HEK293 (cell line): ENCODE data around the gene ALOX15B.

Experiments
- CTCF ChIA-PET: fragments of 350-600 bp; formaldehyde crosslinking; extraction: SDS; loops from one replicate; lab custom pipeline; 2021; ENCODE audit warnings: antibody characterized with exemption; lab: Yijun Ruan, JAX
- POLR2A ChIA-PET: fragments of 300-600 bp; formaldehyde crosslinking; extraction: SDS; loops from one replicate; lab custom pipeline; 2020; ENCODE audit warnings: antibody characterized with exemption, inconsistent platforms; lab: Yijun Ruan, JAX
- H3K27ac ChIP-seq: fragments of 200-500 bp; sonication (Bioruptor generic); 2 replicates; pipeline ENCODE4 v1.5.1; 2014; ENCODE audit warnings: low read depth, low read length, control low read depth, inconsistent platforms; ENCODE audit errors: extremely low read depth
- H3K36me3 ChIP-seq, 2 experiments: fragments of 200-500 bp in 1 of 2; sonication (Bioruptor generic) in 1 of 2; 1 replicate in 1 of 2; 2 replicates in 1 of 2; pipeline ENCODE4 v1.5.1; 2014 to 2017; ENCODE audit warnings: inconsistent platforms in 2 of 2, low read length in 2 of 2; ENCODE audit not compliant: control insufficient read depth in 2 of 2, insufficient read depth in 1 of 2
- H3K4me1 ChIP-seq: fragments of 200-500 bp; sonication (Bioruptor generic); 2 replicates; pipeline ENCODE4 v1.5.1; 2014; ENCODE audit warnings: mild to moderate bottlenecking, low read length, inconsistent platforms; ENCODE audit not compliant: control insufficient read depth, insufficient read depth
- H3K4me3 ChIP-seq: 2 replicates; pipeline ENCODE4 v1.5.1; 2011; ENCODE audit warnings: low read depth, mild to moderate bottlenecking, control low read depth, low read length, moderate library complexity
- H3K9me3 ChIP-seq: fragments of 200-500 bp; sonication (Bioruptor generic); 2 replicates; pipeline ENCODE4 v1.5.1; 2014; ENCODE audit warnings: low read depth, low read length, inconsistent platforms; ENCODE audit not compliant: control insufficient read depth, insufficient read depth
- BCL11B ChIP-seq: fragments of 450-650 bp; formaldehyde crosslinking; IDR thresholded peaks from 2 replicates; pipeline ENCODE4 v1.5.1; 2016; ENCODE audit warnings: low read depth, missing biosample characterization, missing genetic modification characterization
- HOXD13 ChIP-seq: sonication (generic); formaldehyde crosslinking; IDR thresholded peaks from 2 replicates; pipeline ENCODE4 v1.8.0; 2022; ENCODE audit warnings: missing genetic modification reagents, borderline replicate concordance
- KLF16 ChIP-seq: fragments of 450-650 bp; formaldehyde crosslinking; IDR thresholded peaks from 2 replicates; pipeline ENCODE4 v1.5.1; 2017; ENCODE audit warnings: missing biosample characterization, missing genetic modification characterization
- KLF8 ChIP-seq: fragments of 450-650 bp; formaldehyde crosslinking; IDR thresholded peaks from 2 replicates; pipeline ENCODE4 v1.5.1; 2016; ENCODE audit warnings: missing biosample characterization, missing genetic modification characterization
- KLF9 ChIP-seq: fragments of 450-650 bp; formaldehyde crosslinking; IDR thresholded peaks from 2 replicates; pipeline ENCODE4 v1.5.1; 2016; ENCODE audit warnings: missing biosample characterization, missing genetic modification characterization, low read depth
- REPIN1 ChIP-seq: fragments of 450-650 bp; formaldehyde crosslinking; IDR thresholded peaks from 2 replicates; pipeline ENCODE4 v1.5.1; 2017; ENCODE audit warnings: missing biosample characterization, missing genetic modification characterization, low read depth
- SETDB1 ChIP-seq: IDR thresholded peaks from one replicate; pipeline ENCODE4 v1.6.1; 2017; ENCODE audit warnings: mild to moderate bottlenecking, low read length, moderate library complexity, mixed read lengths; ENCODE audit not compliant: insufficient read length
- ZBTB48 ChIP-seq: fragments of 450-650 bp; formaldehyde crosslinking; IDR thresholded peaks from 2 replicates; pipeline ENCODE4 v1.5.1; 2016; ENCODE audit warnings: missing biosample characterization, missing genetic modification characterization
- ZEB2 ChIP-seq: fragments of 450-650 bp; formaldehyde crosslinking; IDR thresholded peaks from 2 replicates; pipeline ENCODE4 v1.5.1; 2016; ENCODE audit warnings: missing biosample characterization, missing genetic modification characterization
- ZFP37 ChIP-seq: fragments of 450-650 bp; formaldehyde crosslinking; IDR thresholded peaks from 2 replicates; pipeline ENCODE4 v1.5.1; 2016; ENCODE audit warnings: missing biosample characterization, missing genetic modification characterization
- ZNF121 ChIP-seq: fragments of 450-650 bp; formaldehyde crosslinking; IDR thresholded peaks from 2 replicates; pipeline ENCODE4 v1.5.1; 2016; ENCODE audit warnings: missing biosample characterization, missing genetic modification characterization
- ZNF16 ChIP-seq: fragments of 450-650 bp; formaldehyde crosslinking; IDR thresholded peaks from 2 replicates; pipeline ENCODE4 v1.5.1; 2016; ENCODE audit warnings: low read depth, missing biosample characterization, missing genetic modification characterization
- ZNF174 ChIP-seq: fragments of 450-650 bp; formaldehyde crosslinking; IDR thresholded peaks from 2 replicates; pipeline ENCODE4 v1.5.0; 2017; ENCODE audit warnings: missing biosample characterization, mild to moderate bottlenecking, missing genetic modification characterization
- ZNF202 ChIP-seq: fragments of 450-650 bp; formaldehyde crosslinking; IDR thresholded peaks from 2 replicates; pipeline ENCODE4 v1.5.1; 2016; ENCODE audit warnings: missing biosample characterization, missing genetic modification characterization, borderline replicate concordance
- ZNF211 ChIP-seq: fragments of 450-650 bp; formaldehyde crosslinking; IDR thresholded peaks from 2 replicates; pipeline ENCODE4 v1.5.1; 2016; ENCODE audit warnings: low read depth, missing biosample characterization, missing genetic modification characterization
- ZNF23 ChIP-seq: fragments of 450-650 bp; formaldehyde crosslinking; IDR thresholded peaks from 2 replicates; pipeline ENCODE4 v1.5.1; 2016; ENCODE audit warnings: missing biosample characterization, missing genetic modification characterization, borderline replicate concordance
- ZNF324 ChIP-seq: fragments of 450-650 bp; formaldehyde crosslinking; IDR thresholded peaks from 2 replicates; pipeline ENCODE4 v1.5.1; 2016; ENCODE audit warnings: missing biosample characterization, missing genetic modification characterization
- ZNF341 ChIP-seq: fragments of 450-650 bp; formaldehyde crosslinking; IDR thresholded peaks from 2 replicates; pipeline ENCODE4; 2016; ENCODE audit warnings: low read depth, missing biosample characterization, missing genetic modification characterization
- ZNF37A ChIP-seq: fragments of 450-650 bp; IDR thresholded peaks from 2 replicates; pipeline ENCODE4 v1.5.1; 2018; ENCODE audit warnings: missing biosample characterization, missing genetic modification characterization
- ZNF394 ChIP-seq: fragments of 450-650 bp; formaldehyde crosslinking; IDR thresholded peaks from 2 replicates; pipeline ENCODE4 v1.5.1; 2016; ENCODE audit warnings: missing biosample characterization, missing genetic modification characterization, mild to moderate bottlenecking, moderate library complexity, borderline replicate concordance
- ZNF514 ChIP-seq: fragments of 450-650 bp; formaldehyde crosslinking; IDR thresholded peaks from 2 replicates; pipeline ENCODE4 v1.5.1; 2016; ENCODE audit warnings: missing biosample characterization, missing genetic modification characterization
- ZNF792 ChIP-seq: fragments of 450-650 bp; formaldehyde crosslinking; IDR thresholded peaks from 2 replicates; pipeline ENCODE4 v1.5.1; 2016; ENCODE audit warnings: missing biosample characterization, missing genetic modification characterization
- TF ChIP-seq, protein P1 (sequence below): fragments of 450-650 bp; formaldehyde crosslinking; IDR thresholded peaks from 2 replicates; pipeline ENCODE4 v1.5.1; 2017; ENCODE audit warnings: missing biosample characterization, missing genetic modification characterization
- TF ChIP-seq, protein P2 (sequence below): sonication (generic); formaldehyde crosslinking; IDR thresholded peaks from 2 replicates; pipeline ENCODE4 v1.8.1; 2022; ENCODE audit warnings: mild to moderate bottlenecking, moderate library complexity, missing genetic modification reagents
- TF ChIP-seq, protein P3 (sequence below): fragments of 450-650 bp; formaldehyde crosslinking; IDR thresholded peaks from 2 replicates; pipeline ENCODE4 v1.5.1; 2017; ENCODE audit warnings: missing biosample characterization, missing genetic modification characterization
- TF ChIP-seq, protein P4 (sequence below): fragments of 450-650 bp; formaldehyde crosslinking; IDR thresholded peaks from 2 replicates; pipeline ENCODE4; 2016; ENCODE audit warnings: missing biosample characterization, missing genetic modification characterization
- TF ChIP-seq, protein P5 (sequence below): fragments of 450-650 bp; formaldehyde crosslinking; IDR thresholded peaks from 2 replicates; pipeline ENCODE4 v1.5.1; 2016; ENCODE audit warnings: missing biosample characterization, missing genetic modification characterization

Gene ALOX15B

DNA sequence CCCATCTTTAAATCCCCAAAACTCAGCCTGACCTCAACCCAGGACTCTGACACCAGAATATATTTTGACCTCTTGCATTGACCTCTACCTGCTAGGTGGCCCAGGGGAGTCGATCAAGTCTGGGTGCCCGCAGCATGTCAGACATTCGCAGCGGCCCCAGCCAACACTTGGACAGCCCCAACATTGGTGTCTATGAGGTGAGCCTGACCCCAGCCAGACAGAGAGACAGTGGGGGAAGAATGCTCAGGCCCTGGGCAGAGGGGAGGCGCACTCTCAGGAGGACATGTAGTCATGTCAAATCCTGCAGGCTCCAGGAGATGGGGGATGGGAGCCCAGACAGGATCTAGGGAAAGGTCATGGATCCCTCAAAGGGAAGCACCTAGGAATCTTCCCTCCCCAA lies 31.0 kb upstream of the ALOX15B start:
- Histone ChIP-seq H3K9me3 (no peaks in the 10 kb centered on the region), H3K4me3 (no peak overlapping the region), H3K4me1 (no peaks in the 10 kb centered on the region), H3K27ac (no peak overlapping the region), H3K36me3 (no peaks in the 10 kb centered on the region)
- ChIA-PET POLR2A (no interaction called here), CTCF (interaction anchor here (0.5 to 5.6 kb wide), 7 partner anchors 9 to 144 kb away, joined by 3 to 32 read pairs (median 4); no protein-coding TSS in a partner anchor)
- no peak for TF ChIP-seq ZNF37A
- no peak for TF ChIP-seq ZNF324 (tag by site-specific recombination)
- TF ChIP-seq SETDB1 = no peak
- TF ChIP-seq, protein P1, sequence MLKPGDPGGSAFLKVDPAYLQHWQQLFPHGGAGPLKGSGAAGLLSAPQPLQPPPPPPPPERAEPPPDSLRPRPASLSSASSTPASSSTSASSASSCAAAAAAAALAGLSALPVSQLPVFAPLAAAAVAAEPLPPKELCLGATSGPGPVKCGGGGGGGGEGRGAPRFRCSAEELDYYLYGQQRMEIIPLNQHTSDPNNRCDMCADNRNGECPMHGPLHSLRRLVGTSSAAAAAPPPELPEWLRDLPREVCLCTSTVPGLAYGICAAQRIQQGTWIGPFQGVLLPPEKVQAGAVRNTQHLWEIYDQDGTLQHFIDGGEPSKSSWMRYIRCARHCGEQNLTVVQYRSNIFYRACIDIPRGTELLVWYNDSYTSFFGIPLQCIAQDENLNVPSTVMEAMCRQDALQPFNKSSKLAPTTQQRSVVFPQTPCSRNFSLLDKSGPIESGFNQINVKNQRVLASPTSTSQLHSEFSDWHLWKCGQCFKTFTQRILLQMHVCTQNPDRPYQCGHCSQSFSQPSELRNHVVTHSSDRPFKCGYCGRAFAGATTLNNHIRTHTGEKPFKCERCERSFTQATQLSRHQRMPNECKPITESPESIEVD (tag by site-specific recombination) = no peak
- TF ChIP-seq KLF16 = no peak
- TF ChIP-seq, protein P2, sequence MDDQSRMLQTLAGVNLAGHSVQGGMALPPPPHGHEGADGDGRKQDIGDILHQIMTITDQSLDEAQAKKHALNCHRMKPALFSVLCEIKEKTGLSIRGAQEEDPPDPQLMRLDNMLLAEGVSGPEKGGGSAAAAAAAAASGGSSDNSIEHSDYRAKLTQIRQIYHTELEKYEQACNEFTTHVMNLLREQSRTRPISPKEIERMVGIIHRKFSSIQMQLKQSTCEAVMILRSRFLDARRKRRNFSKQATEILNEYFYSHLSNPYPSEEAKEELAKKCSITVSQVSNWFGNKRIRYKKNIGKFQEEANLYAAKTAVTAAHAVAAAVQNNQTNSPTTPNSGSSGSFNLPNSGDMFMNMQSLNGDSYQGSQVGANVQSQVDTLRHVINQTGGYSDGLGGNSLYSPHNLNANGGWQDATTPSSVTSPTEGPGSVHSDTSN = no peak
- no peak for TF ChIP-seq ZNF341 (tag by site-specific recombination)
- no peak for TF ChIP-seq ZNF121 (tag by site-specific recombination)
- TF ChIP-seq ZNF394 (tag by site-specific recombination) = no peak
- no peak for TF ChIP-seq ZEB2 (tag by site-specific recombination)
- no peak for TF ChIP-seq KLF9 (tag by site-specific recombination)
- no peak for TF ChIP-seq BCL11B (tag by site-specific recombination)
- TF ChIP-seq ZBTB48 = no peak
- no peak for TF ChIP-seq ZNF211 (tag by site-specific recombination)
- no peak for TF ChIP-seq ZFP37 (tag by site-specific recombination)
- no peak for TF ChIP-seq KLF8 (tag by site-specific recombination)
- TF ChIP-seq ZNF174 = no peak
- no peak for TF ChIP-seq ZNF23 (tag by site-specific recombination)
- TF ChIP-seq, protein P3, sequence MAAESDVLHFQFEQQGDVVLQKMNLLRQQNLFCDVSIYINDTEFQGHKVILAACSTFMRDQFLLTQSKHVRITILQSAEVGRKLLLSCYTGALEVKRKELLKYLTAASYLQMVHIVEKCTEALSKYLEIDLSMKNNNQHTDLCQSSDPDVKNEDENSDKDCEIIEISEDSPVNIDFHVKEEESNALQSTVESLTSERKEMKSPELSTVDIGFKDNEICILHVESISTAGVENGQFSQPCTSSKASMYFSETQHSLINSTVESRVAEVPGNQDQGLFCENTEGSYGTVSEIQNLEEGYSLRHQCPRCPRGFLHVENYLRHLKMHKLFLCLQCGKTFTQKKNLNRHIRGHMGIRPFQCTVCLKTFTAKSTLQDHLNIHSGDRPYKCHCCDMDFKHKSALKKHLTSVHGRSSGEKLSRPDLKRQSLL (tag by site-specific recombination) = no peak
- no peak for TF ChIP-seq ZNF16

DNA sequence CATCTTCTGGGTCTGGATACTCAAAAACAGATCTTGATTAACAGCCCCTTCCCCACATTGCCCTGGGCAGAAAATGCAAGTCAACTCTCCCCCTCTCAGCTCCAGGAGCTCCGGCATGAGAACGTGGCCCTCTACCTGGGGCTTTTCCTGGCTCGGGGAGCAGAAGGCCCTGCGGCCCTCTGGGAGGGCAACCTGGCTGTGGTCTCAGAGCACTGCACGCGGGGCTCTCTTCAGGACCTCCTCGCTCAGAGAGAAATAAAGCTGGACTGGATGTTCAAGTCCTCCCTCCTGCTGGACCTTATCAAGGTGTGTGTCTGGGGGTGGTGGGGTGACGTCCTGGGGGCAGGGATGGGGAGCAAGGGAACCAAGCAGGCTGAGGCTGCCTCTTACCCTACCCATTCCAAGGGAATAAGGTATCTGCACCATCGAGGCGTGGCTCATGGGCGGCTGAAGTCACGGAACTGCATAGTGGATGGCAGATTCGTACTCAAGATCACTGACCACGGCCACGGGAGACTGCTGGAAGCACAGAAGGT lies 26.7 kb upstream of the ALOX15B start:
- Histone ChIP-seq H3K4me3 (no peak overlapping the region), H3K9me3 (no peaks in the 10 kb centered on the region), H3K36me3 (no peaks in the 10 kb centered on the region), H3K4me1 (no peaks in the 10 kb centered on the region), H3K27ac (no peak overlapping the region)
- POLR2A ChIA-PET = no interaction called here
- CTCF ChIA-PET = interaction anchor here (2.3 to 5.6 kb wide), 2 partner anchors 22 to 29 kb away, joined by 7 to 32 read pairs; no protein-coding TSS in a partner anchor
- TF ChIP-seq ZNF514 = no peak
- no peak for TF ChIP-seq REPIN1 (tag by site-specific recombination)
- TF ChIP-seq, protein P4, sequence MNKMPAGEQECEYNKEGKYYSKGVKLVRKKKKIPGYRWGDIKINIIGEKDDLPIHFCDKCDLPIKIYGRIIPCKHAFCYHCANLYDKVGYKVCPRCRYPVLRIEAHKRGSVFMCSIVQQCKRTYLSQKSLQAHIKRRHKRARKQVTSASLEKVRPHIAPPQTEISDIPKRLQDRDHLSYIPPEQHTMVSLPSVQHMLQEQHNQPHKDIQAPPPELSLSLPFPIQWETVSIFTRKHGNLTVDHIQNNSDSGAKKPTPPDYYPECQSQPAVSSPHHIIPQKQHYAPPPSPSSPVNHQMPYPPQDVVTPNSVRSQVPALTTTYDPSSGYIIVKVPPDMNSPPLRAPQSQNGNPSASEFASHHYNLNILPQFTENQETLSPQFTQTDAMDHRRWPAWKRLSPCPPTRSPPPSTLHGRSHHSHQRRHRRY = no peak
- no peak for TF ChIP-seq ZNF324 (tag by site-specific recombination)
- no peak for TF ChIP-seq ZNF121 (tag by site-specific recombination)
- no peak for TF ChIP-seq ZBTB48
- no peak for TF ChIP-seq ZNF792 (tag by site-specific recombination)
- no peak for TF ChIP-seq ZNF37A
- no peak for TF ChIP-seq KLF8 (tag by site-specific recombination)
- no peak for TF ChIP-seq ZNF23 (tag by site-specific recombination)
- TF ChIP-seq ZNF202 = no peak
- no peak for TF ChIP-seq HOXD13 (CRISPR knock-in tag)
- TF ChIP-seq, protein P5, sequence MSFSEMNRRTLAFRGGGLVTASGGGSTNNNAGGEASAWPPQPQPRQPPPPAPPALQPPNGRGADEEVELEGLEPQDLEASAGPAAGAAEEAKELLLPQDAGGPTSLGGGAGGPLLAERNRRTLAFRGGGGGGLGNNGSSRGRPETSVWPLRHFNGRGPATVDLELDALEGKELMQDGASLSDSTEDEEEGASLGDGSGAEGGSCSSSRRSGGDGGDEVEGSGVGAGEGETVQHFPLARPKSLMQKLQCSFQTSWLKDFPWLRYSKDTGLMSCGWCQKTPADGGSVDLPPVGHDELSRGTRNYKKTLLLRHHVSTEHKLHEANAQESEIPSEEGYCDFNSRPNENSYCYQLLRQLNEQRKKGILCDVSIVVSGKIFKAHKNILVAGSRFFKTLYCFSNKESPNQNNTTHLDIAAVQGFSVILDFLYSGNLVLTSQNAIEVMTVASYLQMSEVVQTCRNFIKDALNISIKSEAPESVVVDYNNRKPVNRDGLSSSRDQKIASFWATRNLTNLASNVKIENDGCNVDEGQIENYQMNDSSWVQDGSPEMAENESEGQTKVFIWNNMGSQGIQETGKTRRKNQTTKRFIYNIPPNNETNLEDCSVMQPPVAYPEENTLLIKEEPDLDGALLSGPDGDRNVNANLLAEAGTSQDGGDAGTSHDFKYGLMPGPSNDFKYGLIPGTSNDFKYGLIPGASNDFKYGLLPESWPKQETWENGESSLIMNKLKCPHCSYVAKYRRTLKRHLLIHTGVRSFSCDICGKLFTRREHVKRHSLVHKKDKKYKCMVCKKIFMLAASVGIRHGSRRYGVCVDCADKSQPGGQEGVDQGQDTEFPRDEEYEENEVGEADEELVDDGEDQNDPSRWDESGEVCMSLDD (tag by site-specific recombination) = no peak
